ENCODE results near the gene SLC23A2.

SLC23A2 gene

DNA sequence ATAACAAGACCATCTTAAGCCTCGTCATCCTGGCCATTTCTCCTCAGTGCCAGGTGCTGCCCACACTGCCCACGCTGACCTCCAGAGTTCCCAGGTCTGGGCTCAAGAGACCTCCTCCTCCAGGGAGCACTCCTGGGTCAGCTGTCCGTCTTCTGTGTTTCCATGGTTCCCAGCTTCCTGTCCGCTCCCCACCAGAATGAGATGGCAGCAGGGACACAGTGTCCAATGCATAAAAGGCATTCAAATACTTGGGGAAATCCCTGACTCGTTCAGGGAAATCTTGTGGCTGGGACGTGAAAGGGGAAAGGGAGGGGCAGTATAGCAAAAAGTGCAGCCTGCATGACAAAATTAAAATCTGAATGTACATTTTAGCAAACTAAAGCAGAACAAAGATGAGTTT lies 54.3 kb downstream of the SLC23A2 start:
- Histone ChIP-seq H3K9me2 (replicated peaks; ENCODE audit: control insufficient read depth, low read length) (no peaks in the 10 kb centered on the region), H3K36me3 (ENCODE audit: control insufficient read depth, low read length) (peaks cover 27% of the 10 kb centered on the region), H3K4me1 (ENCODE audit: control insufficient read depth, low read length) (peaks cover 64% of the 10 kb centered on the region), H3K79me2 (ENCODE audit: control insufficient read depth, low read length) (peaks cover 70% of the 10 kb centered on the region), H3K27me3 (ENCODE audit: control insufficient read depth, low read length) (no peaks in the 10 kb centered on the region), H3F3A (ENCODE audit: control insufficient read depth, insufficient read depth) (0 out of 2 replicates have a peak, but pooled peaks cover 3% of the 10 kb centered on the region), H3K4me2 (ENCODE audit: low read length) (no peak overlapping the region), H3K27ac (ENCODE audit: low read depth, low read length) (no peak overlapping the region), H4K20me1 (ENCODE audit: control insufficient read depth, insufficient read depth, low read depth, low read length) (peaks cover 4% of the 10 kb centered on the region; the same call in 1 of the 2 replicates), H3K4me3 (ENCODE audit: low read length) (no peak overlapping the region), H3K9me3 (ENCODE audit: control insufficient read depth, insufficient read depth, low read length) (no peaks in the 10 kb centered on the region)
- TF ChIP-seq, protein P1, sequence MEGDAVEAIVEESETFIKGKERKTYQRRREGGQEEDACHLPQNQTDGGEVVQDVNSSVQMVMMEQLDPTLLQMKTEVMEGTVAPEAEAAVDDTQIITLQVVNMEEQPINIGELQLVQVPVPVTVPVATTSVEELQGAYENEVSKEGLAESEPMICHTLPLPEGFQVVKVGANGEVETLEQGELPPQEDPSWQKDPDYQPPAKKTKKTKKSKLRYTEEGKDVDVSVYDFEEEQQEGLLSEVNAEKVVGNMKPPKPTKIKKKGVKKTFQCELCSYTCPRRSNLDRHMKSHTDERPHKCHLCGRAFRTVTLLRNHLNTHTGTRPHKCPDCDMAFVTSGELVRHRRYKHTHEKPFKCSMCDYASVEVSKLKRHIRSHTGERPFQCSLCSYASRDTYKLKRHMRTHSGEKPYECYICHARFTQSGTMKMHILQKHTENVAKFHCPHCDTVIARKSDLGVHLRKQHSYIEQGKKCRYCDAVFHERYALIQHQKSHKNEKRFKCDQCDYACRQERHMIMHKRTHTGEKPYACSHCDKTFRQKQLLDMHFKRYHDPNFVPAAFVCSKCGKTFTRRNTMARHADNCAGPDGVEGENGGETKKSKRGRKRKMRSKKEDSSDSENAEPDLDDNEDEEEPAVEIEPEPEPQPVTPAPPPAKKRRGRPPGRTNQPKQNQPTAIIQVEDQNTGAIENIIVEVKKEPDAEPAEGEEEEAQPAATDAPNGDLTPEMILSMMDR (IDR thresholded peaks at IDR 0.05; ENCODE audit: low read depth, low read length, poor library complexity, severe bottlenecking), result no peak
- no peak for TF ChIP-seq EZH2phosphoT487 (IDR thresholded peaks at IDR 0.05; ENCODE audit: borderline replicate concordance, low read length)

- Histone ChIP-seq H3K27me3 (ENCODE audit: control insufficient read depth, low read length) (no peaks in the 10 kb centered on the region), H3K4me2 (ENCODE audit: low read length) (no peak overlapping the region), H3K9me2 (replicated peaks; ENCODE audit: control insufficient read depth, low read length) (no peaks in the 10 kb centered on the region), H3K79me2 (ENCODE audit: control insufficient read depth, low read length) (peaks cover 72% of the 10 kb centered on the region), H3K9me3 (ENCODE audit: control insufficient read depth, insufficient read depth, low read length) (no peaks in the 10 kb centered on the region), H4K20me1 (ENCODE audit: control insufficient read depth, insufficient read depth, low read depth, low read length) (peaks cover 4% of the 10 kb centered on the region; the same call in 1 of the 2 replicates), H3K4me1 (ENCODE audit: control insufficient read depth, low read length) (peaks cover 68% of the 10 kb centered on the region), H3K4me3 (ENCODE audit: low read length) (no peak overlapping the region), H3F3A (ENCODE audit: control insufficient read depth, insufficient read depth) (0 out of 2 replicates have a peak, but pooled peaks cover 3% of the 10 kb centered on the region), H3K27ac (ENCODE audit: low read depth, low read length) (no peak overlapping the region), H3K36me3 (ENCODE audit: control insufficient read depth, low read length) (peaks cover 27% of the 10 kb centered on the region)
- TF ChIP-seq EZH2phosphoT487 (IDR thresholded peaks at IDR 0.05; ENCODE audit: borderline replicate concordance, low read length), result no peak
- TF ChIP-seq, protein P1 (IDR thresholded peaks at IDR 0.05; ENCODE audit: low read depth, low read length, poor library complexity, severe bottlenecking), result no peak
These were observed 54.7 kb downstream of the SLC23A2 start for GRCh38 chr20:4946585-4946984.

DNA sequence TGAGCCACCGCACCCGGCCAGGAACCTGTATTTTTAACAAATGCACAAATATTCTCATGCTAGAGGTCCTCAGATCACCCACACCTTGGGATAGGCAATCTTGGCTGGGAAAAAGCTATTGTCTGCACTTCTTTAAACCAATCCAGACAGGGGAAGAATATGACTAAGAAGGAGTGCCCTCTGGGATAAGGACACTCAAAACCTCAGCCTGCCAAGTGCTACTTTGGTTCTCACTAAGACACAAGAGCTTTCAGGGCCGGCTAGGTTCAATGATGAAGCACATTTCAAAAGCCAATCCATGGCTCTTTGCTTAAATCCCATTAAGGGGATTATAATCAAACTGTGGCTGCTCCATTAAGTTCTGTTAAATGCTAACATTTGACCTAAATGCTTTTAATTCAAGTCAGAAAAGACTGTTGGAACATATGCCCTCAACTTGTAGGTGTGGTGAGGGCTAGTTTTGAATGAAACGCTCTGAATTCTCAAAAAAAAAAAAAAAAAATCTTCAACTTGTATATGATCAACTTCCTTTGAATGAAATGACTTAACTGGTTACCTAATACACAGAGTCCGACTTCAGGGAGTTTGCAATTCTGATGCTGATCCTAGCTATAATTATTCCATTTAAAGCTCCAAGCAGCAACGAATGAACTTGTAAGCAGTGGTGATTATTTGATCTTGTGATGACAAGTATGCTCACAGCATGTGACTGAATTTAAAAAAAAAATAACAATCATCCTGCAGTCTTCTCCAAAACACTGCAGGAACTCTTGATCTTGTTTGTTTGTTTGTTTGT lies 56.6 kb downstream of the SLC23A2 start:
- Histone ChIP-seq H3K4me2 (ENCODE audit: low read length) (no peak overlapping the region), H3K4me3 (ENCODE audit: low read length) (no peak overlapping the region), H3F3A (ENCODE audit: control insufficient read depth, insufficient read depth) (0 out of 2 replicates have a peak, but pooled peaks cover 3% of the 10 kb centered on the region), H3K36me3 (ENCODE audit: control insufficient read depth, low read length) (peaks cover 27% of the 10 kb centered on the region), H3K9me2 (replicated peaks; ENCODE audit: control insufficient read depth, low read length) (no peaks in the 10 kb centered on the region), H3K27me3 (ENCODE audit: control insufficient read depth, low read length) (no peaks in the 10 kb centered on the region), H4K20me1 (ENCODE audit: control insufficient read depth, insufficient read depth, low read depth, low read length) (peaks cover 4% of the 10 kb centered on the region; the same call in 1 of the 2 replicates), H3K4me1 (ENCODE audit: control insufficient read depth, low read length) (peaks cover 63% of the 10 kb centered on the region), H3K79me2 (ENCODE audit: control insufficient read depth, low read length) (peaks cover 73% of the 10 kb centered on the region), H3K9me3 (ENCODE audit: control insufficient read depth, insufficient read depth, low read length) (no peaks in the 10 kb centered on the region), H3K27ac (ENCODE audit: low read depth, low read length) (no peak overlapping the region)
- TF ChIP-seq, protein P1 (IDR thresholded peaks at IDR 0.05; ENCODE audit: low read depth, low read length, poor library complexity, severe bottlenecking), result no peak
- no peak for TF ChIP-seq EZH2phosphoT487 (IDR thresholded peaks at IDR 0.05; ENCODE audit: borderline replicate concordance, low read length)
